GM19397 (cell line): ENCODE results near the gene TMEM135.
"Not testable (repeated sequence)": the region's sequence is repeated elsewhere in the genome, so short reads cannot be mapped to it uniquely, and the experiment has no call there.

Experiments
- ATAC-seq: cut with Tn5 transposase; IDR thresholded peaks from one replicate; pipeline ENCODE4 v1.9.1; 2021; ENCODE audit warnings: mild to moderate bottlenecking, moderate library complexity; ENCODE audit not compliant: unreplicated experiment

TMEM135 gene

GRCh38 chr11:87139475-87139874, 101.7 kb downstream of the TMEM135 start:
- no peak for ATAC-seq

- no peak for ATAC-seq
These were observed 103.6 kb downstream of the TMEM135 start for GRCh38 chr11:87141322-87141721.

- ATAC-seq = no peak
These were observed 104.3 kb downstream of the TMEM135 start for GRCh38 chr11:87141980-87142514.

- no peak for ATAC-seq
These were observed 104.9 kb downstream of the TMEM135 start for GRCh38 chr11:87142594-87142993.

- ATAC-seq = no peak
These were observed 105.9 kb downstream of the TMEM135 start for GRCh38 chr11:87143641-87144040.

- no peak for ATAC-seq
These were observed 106.5 kb downstream of the TMEM135 start for GRCh38 chr11:87144252-87144651.

GRCh38 chr11:87148749-87149148, 111.0 kb downstream of the TMEM135 start:
- no peak for ATAC-seq

- ATAC-seq = not testable (repeated sequence)
These were observed 112.0 kb downstream of the TMEM135 start for GRCh38 chr11:87149782-87150181.

GRCh38 chr11:87150936-87151335, 113.2 kb downstream of the TMEM135 start:
- ATAC-seq = no peak

GRCh38 chr11:87154246-87154645, 116.5 kb downstream of the TMEM135 start:
- no peak for ATAC-seq

GRCh38 chr11:87156970-87157369, 119.2 kb downstream of the TMEM135 start:
- ATAC-seq = no peak

GRCh38 chr11:87169076-87169475, 131.3 kb downstream of the TMEM135 start:
- ATAC-seq = not testable (repeated sequence)

- no peak for ATAC-seq
These were observed 135.7 kb downstream of the TMEM135 start for GRCh38 chr11:87173185-87174039.

GRCh38 chr11:87174870-87175269, 137.1 kb downstream of the TMEM135 start:
- ATAC-seq = no peak

GRCh38 chr11:87176044-87176443, 138.3 kb downstream of the TMEM135 start:
- ATAC-seq = no peak

GRCh38 chr11:87179621-87180020, 141.9 kb downstream of the TMEM135 start:
- no peak for ATAC-seq

- ATAC-seq = no peak
These were observed 143.0 kb downstream of the TMEM135 start for GRCh38 chr11:87180742-87181141.

- no peak for ATAC-seq
These were observed 143.4 kb downstream of the TMEM135 start for GRCh38 chr11:87181143-87181542.

GRCh38 chr11:87185228-87185627, 147.5 kb downstream of the TMEM135 start:
- ATAC-seq = no peak

- ATAC-seq = no peak
These were observed 149.3 kb downstream of the TMEM135 start for GRCh38 chr11:87187076-87187475.

GRCh38 chr11:87187930-87188329, 150.2 kb downstream of the TMEM135 start:
- ATAC-seq = no peak

GRCh38 chr11:87188396-87188795, 150.7 kb downstream of the TMEM135 start:
- ATAC-seq = not testable (repeated sequence)
